ENCODE results near the gene RNU7-1.

Gene RNU7-1

GRCh38 chr12:6899837-6900519, 43.6 kb upstream of the RNU7-1 start:
- TF ChIP-seq FOXP2 (optimal IDR thresholded peaks at IDR 0.05; ENCODE audit: borderline replicate concordance, extremely low read depth, extremely low read length, insufficient read depth) (no peak), POLR2AphosphoS5 (IDR thresholded peaks at IDR 0.05; ENCODE audit: low read depth, low read length) (no peak), SIN3A (IDR thresholded peaks at IDR 0.05; ENCODE audit: borderline replicate concordance, insufficient read depth, low read length) (no peak), TAF1 (IDR thresholded peaks at IDR 0.05; ENCODE audit: borderline replicate concordance, insufficient read depth, low read length) (no peak)
- TF ChIP-seq, protein P1, sequence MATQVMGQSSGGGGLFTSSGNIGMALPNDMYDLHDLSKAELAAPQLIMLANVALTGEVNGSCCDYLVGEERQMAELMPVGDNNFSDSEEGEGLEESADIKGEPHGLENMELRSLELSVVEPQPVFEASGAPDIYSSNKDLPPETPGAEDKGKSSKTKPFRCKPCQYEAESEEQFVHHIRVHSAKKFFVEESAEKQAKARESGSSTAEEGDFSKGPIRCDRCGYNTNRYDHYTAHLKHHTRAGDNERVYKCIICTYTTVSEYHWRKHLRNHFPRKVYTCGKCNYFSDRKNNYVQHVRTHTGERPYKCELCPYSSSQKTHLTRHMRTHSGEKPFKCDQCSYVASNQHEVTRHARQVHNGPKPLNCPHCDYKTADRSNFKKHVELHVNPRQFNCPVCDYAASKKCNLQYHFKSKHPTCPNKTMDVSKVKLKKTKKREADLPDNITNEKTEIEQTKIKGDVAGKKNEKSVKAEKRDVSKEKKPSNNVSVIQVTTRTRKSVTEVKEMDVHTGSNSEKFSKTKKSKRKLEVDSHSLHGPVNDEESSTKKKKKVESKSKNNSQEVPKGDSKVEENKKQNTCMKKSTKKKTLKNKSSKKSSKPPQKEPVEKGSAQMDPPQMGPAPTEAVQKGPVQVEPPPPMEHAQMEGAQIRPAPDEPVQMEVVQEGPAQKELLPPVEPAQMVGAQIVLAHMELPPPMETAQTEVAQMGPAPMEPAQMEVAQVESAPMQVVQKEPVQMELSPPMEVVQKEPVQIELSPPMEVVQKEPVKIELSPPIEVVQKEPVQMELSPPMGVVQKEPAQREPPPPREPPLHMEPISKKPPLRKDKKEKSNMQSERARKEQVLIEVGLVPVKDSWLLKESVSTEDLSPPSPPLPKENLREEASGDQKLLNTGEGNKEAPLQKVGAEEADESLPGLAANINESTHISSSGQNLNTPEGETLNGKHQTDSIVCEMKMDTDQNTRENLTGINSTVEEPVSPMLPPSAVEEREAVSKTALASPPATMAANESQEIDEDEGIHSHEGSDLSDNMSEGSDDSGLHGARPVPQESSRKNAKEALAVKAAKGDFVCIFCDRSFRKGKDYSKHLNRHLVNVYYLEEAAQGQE (IDR thresholded peaks at IDR 0.05; ENCODE audit: insufficient read depth in 1 of 2, low read depth in 2 of 2, low read length in 2 of 2), result no peak

GRCh38 chr12:6902448-6902847, 41.2 kb upstream of the RNU7-1 start:
- TF ChIP-seq TAF1 (IDR thresholded peaks at IDR 0.05; ENCODE audit: borderline replicate concordance, insufficient read depth, low read length), result no peak
- TF ChIP-seq, protein P1 (IDR thresholded peaks at IDR 0.05; ENCODE audit: insufficient read depth in 1 of 2, low read depth in 2 of 2, low read length in 2 of 2), result no peak

DNA sequence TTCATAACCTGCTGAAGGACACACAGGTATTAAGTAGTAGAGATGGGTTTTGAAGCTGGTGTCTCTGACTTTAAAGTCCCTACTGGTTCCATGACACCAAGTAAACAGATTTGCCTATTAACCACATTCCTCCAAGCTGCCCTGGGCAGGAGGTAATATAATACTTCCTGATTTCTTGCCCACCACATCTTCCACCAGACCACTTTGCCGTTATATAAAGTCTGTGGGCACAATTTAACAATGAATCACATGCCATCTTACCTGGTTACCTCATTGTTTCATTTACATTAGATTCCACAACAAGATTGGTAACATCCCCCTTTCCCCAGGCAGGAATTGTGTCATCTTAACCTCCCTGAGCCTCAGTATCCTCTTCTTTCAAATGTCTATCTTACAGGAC, 39.9 kb upstream of the RNU7-1 start:
- TF ChIP-seq SIN3A (IDR thresholded peaks at IDR 0.05; ENCODE audit: borderline replicate concordance, insufficient read depth, low read length), result no peak
- TF ChIP-seq FOXP2 (optimal IDR thresholded peaks at IDR 0.05; ENCODE audit: borderline replicate concordance, extremely low read depth, extremely low read length, insufficient read depth), result no peak
- TF ChIP-seq, protein P1 (IDR thresholded peaks at IDR 0.05; ENCODE audit: insufficient read depth in 1 of 2, low read depth in 2 of 2, low read length in 2 of 2), result no peak
- TF ChIP-seq TAF1 (IDR thresholded peaks at IDR 0.05; ENCODE audit: borderline replicate concordance, insufficient read depth, low read length), result no peak
- no peak for TF ChIP-seq POLR2AphosphoS5 (IDR thresholded peaks at IDR 0.05; ENCODE audit: low read depth, low read length)

GRCh38 chr12:6904280-6905276, 39.0 kb upstream of the RNU7-1 start, which contains the start of gene LRRC23:
Gene LRRC23 (plus strand): TSS chr12:6904822. CDS start chr12:6905634, 812 bp downstream.
- TF ChIP-seq SIN3A (IDR thresholded peaks at IDR 0.05; ENCODE audit: borderline replicate concordance, insufficient read depth, low read length), result no peak
- TF ChIP-seq FOXP2 (optimal IDR thresholded peaks at IDR 0.05; ENCODE audit: borderline replicate concordance, extremely low read depth, extremely low read length, insufficient read depth), result no peak
- TF ChIP-seq POLR2AphosphoS5 (IDR thresholded peaks at IDR 0.05; ENCODE audit: low read depth, low read length), result no peak
- TF ChIP-seq, protein P1 (IDR thresholded peaks at IDR 0.05; ENCODE audit: insufficient read depth in 1 of 2, low read depth in 2 of 2, low read length in 2 of 2), result no peak
- TF ChIP-seq TAF1 (IDR thresholded peaks at IDR 0.05; ENCODE audit: borderline replicate concordance, insufficient read depth, low read length), result no peak
